ENCODE data around the gene DPEP1.

- TF ChIP-seq CTCF (IDR thresholded peaks at IDR 0.05) = no peak
- TF ChIP-seq POLR2A (IDR thresholded peaks at IDR 0.05) = no peak
- no peak for TF ChIP-seq EP300 (IDR thresholded peaks at IDR 0.05)
Measured at GRCh38 chr16:89598199-89598598, 15.2 kb upstream of the DPEP1 start.

Measured in sigmoid colon (tissue), 4 donors.